Panc1 (cell line): ENCODE measurements around the gene RSPH1.

Experiments
- POLR2AphosphoS5 ChIP-seq: IDR thresholded peaks from 2 replicates; pipeline ENCODE4 v1.6.1; 2012; ENCODE audit warnings: mild to moderate bottlenecking, low read depth, low read length, moderate library complexity
- SIN3A ChIP-seq: IDR thresholded peaks from 2 replicates; pipeline ENCODE4 v1.6.1; 2012; ENCODE audit warnings: low read depth, mild to moderate bottlenecking, low read length, moderate library complexity, borderline replicate concordance; ENCODE audit not compliant: insufficient read depth
- TF ChIP-seq, protein P1 (sequence below): fragments of 450-650 bp; IDR thresholded peaks from 2 replicates; pipeline ENCODE4 v1.5.1; 2017; ENCODE audit warnings: mild to moderate bottlenecking

- TF ChIP-seq, protein P1, sequence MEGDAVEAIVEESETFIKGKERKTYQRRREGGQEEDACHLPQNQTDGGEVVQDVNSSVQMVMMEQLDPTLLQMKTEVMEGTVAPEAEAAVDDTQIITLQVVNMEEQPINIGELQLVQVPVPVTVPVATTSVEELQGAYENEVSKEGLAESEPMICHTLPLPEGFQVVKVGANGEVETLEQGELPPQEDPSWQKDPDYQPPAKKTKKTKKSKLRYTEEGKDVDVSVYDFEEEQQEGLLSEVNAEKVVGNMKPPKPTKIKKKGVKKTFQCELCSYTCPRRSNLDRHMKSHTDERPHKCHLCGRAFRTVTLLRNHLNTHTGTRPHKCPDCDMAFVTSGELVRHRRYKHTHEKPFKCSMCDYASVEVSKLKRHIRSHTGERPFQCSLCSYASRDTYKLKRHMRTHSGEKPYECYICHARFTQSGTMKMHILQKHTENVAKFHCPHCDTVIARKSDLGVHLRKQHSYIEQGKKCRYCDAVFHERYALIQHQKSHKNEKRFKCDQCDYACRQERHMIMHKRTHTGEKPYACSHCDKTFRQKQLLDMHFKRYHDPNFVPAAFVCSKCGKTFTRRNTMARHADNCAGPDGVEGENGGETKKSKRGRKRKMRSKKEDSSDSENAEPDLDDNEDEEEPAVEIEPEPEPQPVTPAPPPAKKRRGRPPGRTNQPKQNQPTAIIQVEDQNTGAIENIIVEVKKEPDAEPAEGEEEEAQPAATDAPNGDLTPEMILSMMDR, result no peak
- TF ChIP-seq SIN3A (no peak), POLR2AphosphoS5 (no peak)
These were observed 4.7 kb downstream of the RSPH1 start for GRCh38 chr21:42491328-42491727.
